T-helper 2 cell treated with Interferon-gamma antibody and Interleukin-4, amounts not matched to agents 100 ng/mL and 5 ng/mL, for 36 hours (primary cell): Measurements from ENCODE around the gene KAT6B. TPM values are rescaled to one million over a fixed set of nuclear protein-coding genes. Genes with fewer than 3 reads are reported as not detected.

ENCODE experiments used
- intact Hi-C: fragments of 100-400 bp; cut with micrococcal nuclease; formaldehyde crosslinking; loops from one replicate; pipeline ENCODE4 v1.15.1; 2023
- total RNA-seq: library from RNA; stranded (reverse); gene quantifications from 2 replicates; pipeline ENCODE4 v1.2.3, GENCODE V29; 2022

Gene KAT6B
- total RNA-seq, 1 donor from 2014 or later = 29.9 TPM

GRCh38 chr10:74822521-74823089 lies 3.8 kb upstream of the KAT6B start:
- intact Hi-C loops = loop anchor here (10.0 kb wide), 1 partner anchor 558 kb away; no protein-coding TSS in a partner anchor

- intact Hi-C loops = loop anchor here (10.0 kb wide), 1 partner anchor 559 kb away; no protein-coding TSS in a partner anchor
Observed at GRCh38 chr10:74823791-74824183, 2.6 kb upstream of the KAT6B start.

- intact Hi-C loops = loop anchor here (10.0 kb wide), 1 partner anchor 560 kb away; no protein-coding TSS in a partner anchor
Observed at GRCh38 chr10:74824184-74824899, 2.1 kb upstream of the KAT6B start.

GRCh38 chr10:74824900-74825370 lies 1.5 kb upstream of the KAT6B start:
- intact Hi-C loops = loop anchor here (5.0 to 10.0 kb wide), 3 partner anchors 197 to 828 kb away; partner anchors contain the start of gene VCL

GRCh38 chr10:74825371-74826141 lies 844 bp upstream of the KAT6B start:
- intact Hi-C loops = loop anchor here (1.0 to 10.0 kb wide), 12 partner anchors 73 to 828 kb away; partner anchors contain the start of genes ADK, SAMD8 and VCL

GRCh38 chr10:74827045-74827441 lies 643 bp downstream of the KAT6B start:
- intact Hi-C loops = loop anchor here (2.0 to 10.0 kb wide), 4 partner anchors 195 to 830 kb away; partner anchors contain the start of gene VCL

- intact Hi-C loops = loop anchor here (2.0 to 10.0 kb wide), 4 partner anchors 195 to 830 kb away; partner anchors contain the start of gene VCL
Observed at GRCh38 chr10:74827694-74828093, 1.3 kb downstream of the KAT6B start.

GRCh38 chr10:74828946-74829345 lies 2.5 kb downstream of the KAT6B start:
- intact Hi-C loops = loop anchor here (5.0 to 10.0 kb wide), 3 partner anchors 193 to 832 kb away; partner anchors contain the start of gene VCL

- intact Hi-C loops = no loop called here
Observed at GRCh38 chr10:74831518-74832120, 5.2 kb downstream of the KAT6B start.

GRCh38 chr10:74835963-74836362 lies 9.6 kb downstream of the KAT6B start:
- intact Hi-C loops = no loop called here

GRCh38 chr10:74836877-74837276 lies 10.5 kb downstream of the KAT6B start:
- intact Hi-C loops = no loop called here

GRCh38 chr10:74837743-74838142 lies 11.3 kb downstream of the KAT6B start:
- intact Hi-C loops = no loop called here

GRCh38 chr10:74839708-74840107 lies 13.3 kb downstream of the KAT6B start:
- intact Hi-C loops = no loop called here

GRCh38 chr10:74841265-74841973 lies 15.0 kb downstream of the KAT6B start:
- intact Hi-C loops = no loop called here

GRCh38 chr10:74842301-74842954 lies 16.0 kb downstream of the KAT6B start:
- intact Hi-C loops = no loop called here

GRCh38 chr10:74846958-74847357 lies 20.6 kb downstream of the KAT6B start:
- intact Hi-C loops = no loop called here

GRCh38 chr10:74851831-74852230 lies 25.4 kb downstream of the KAT6B start:
- intact Hi-C loops = no loop called here

- intact Hi-C loops = no loop called here
Observed at GRCh38 chr10:74852381-74852780, 26.0 kb downstream of the KAT6B start.

- intact Hi-C loops = no loop called here
Observed at GRCh38 chr10:74854610-74855009, 28.2 kb downstream of the KAT6B start.

GRCh38 chr10:74855027-74855426 lies 28.6 kb downstream of the KAT6B start:
- intact Hi-C loops = no loop called here
